ENCODE results near the gene TCL1B. TPM values are rescaled to one million over a fixed set of nuclear protein-coding genes. Genes with fewer than 3 reads are reported as not detected.

Gene TCL1B
- total and polyA plus RNA-seq, 3 donors from 2014 or later = 3.7 to 5.6 (median 5.1) TPM

GRCh38 chr14:95695051-95695450, 8.8 kb downstream of the TCL1B start:
- WGBS, 2 donors = 72 to 92% methylated on average over 4 of the region's 5 CpGs
- TF ChIP-seq CTCF (IDR thresholded peaks at IDR 0.05) = no peak

GRCh38 chr14:95695913-95696312, 9.7 kb downstream of the TCL1B start:
- Histone ChIP-seq H3K4me1 (no peaks in the 10 kb centered on the region), H3K27me3 (no peaks in the 10 kb centered on the region), H3K36me3 (ENCODE audit: low read depth, missing control alignments) (no peaks in the 10 kb centered on the region), H3K4me3 (no peak overlapping the region), H3K27ac (no peak overlapping the region), H3K9me3 (no peaks in the 10 kb centered on the region)
- intact Hi-C loops (cut with DNase I; ENCODE audit: low total_unique reads) = no loop called here
- no peak for DNase-seq
- TF ChIP-seq POLR2A (IDR thresholded peaks at IDR 0.05) = no peak
- no peak for TF ChIP-seq CTCF (IDR thresholded peaks at IDR 0.05)
- 80 to 89% methylated on average over 5 of the region's 5 CpGs for WGBS, 2 donors

More at GRCh38 chr14:95695051-95695450, 8.8 kb downstream of the TCL1B start:
- no peaks in the 10 kb centered on the region for H3K9me3 ChIP-seq
- no peaks in the 10 kb centered on the region for H3K36me3 ChIP-seq (ENCODE audit: low read depth, missing control alignments)
- DNase-seq = no peak
- no peaks in the 10 kb centered on the region for H3K4me1 ChIP-seq
- no peak overlapping the region for H3K4me3 ChIP-seq
- no peak overlapping the region for H3K27ac ChIP-seq
- H3K27me3 ChIP-seq = no peaks in the 10 kb centered on the region
- intact Hi-C loops (cut with DNase I; ENCODE audit: low total_unique reads) = no loop called here

- Histone ChIP-seq H3K9me3 (no peaks in the 10 kb centered on the region), H3K4me1 (no peaks in the 10 kb centered on the region), H3K36me3 (ENCODE audit: low read depth, missing control alignments) (no peaks in the 10 kb centered on the region), H3K27ac (no peak overlapping the region), H3K4me3 (no peak overlapping the region), H3K27me3 (no peaks in the 10 kb centered on the region)
- no peak for TF ChIP-seq CTCF (IDR thresholded peaks at IDR 0.05)
- WGBS, 2 donors = 76 to 78% methylated on average over 15 of the region's 15 CpGs
- intact Hi-C loops (cut with DNase I; ENCODE audit: low total_unique reads) = no loop called here
- DNase-seq = no peak
These were observed 10.5 kb downstream of the TCL1B start for GRCh38 chr14:95696741-95697140.

- no peak for TF ChIP-seq POLR2A (IDR thresholded peaks at IDR 0.05)
- no peak for TF ChIP-seq CTCF (IDR thresholded peaks at IDR 0.05)
- H3K27me3 ChIP-seq = no peaks in the 10 kb centered on the region
- 68 to 72% methylated on average over 7 of the region's 7 CpGs for WGBS, 2 donors
These were observed 11.5 kb downstream of the TCL1B start for GRCh38 chr14:95697764-95698163.

GRCh38 chr14:95698287-95698686, 12.1 kb downstream of the TCL1B start:
- no peaks in the 10 kb centered on the region for H3K9me3 ChIP-seq
- H3K36me3 ChIP-seq (ENCODE audit: low read depth, missing control alignments) = no peaks in the 10 kb centered on the region
- TF ChIP-seq CTCF (IDR thresholded peaks at IDR 0.05) = no peak
- no peak for TF ChIP-seq POLR2A (IDR thresholded peaks at IDR 0.05)
- no peak for DNase-seq
- no peaks in the 10 kb centered on the region for H3K4me1 ChIP-seq
- H3K4me3 ChIP-seq = no peak overlapping the region
- no peak overlapping the region for H3K27ac ChIP-seq
- no peaks in the 10 kb centered on the region for H3K27me3 ChIP-seq
- intact Hi-C loops (cut with DNase I; ENCODE audit: low total_unique reads) = no loop called here

More at GRCh38 chr14:95697764-95698163, 11.5 kb downstream of the TCL1B start:
- Histone ChIP-seq H3K36me3 (ENCODE audit: low read depth, missing control alignments) (no peaks in the 10 kb centered on the region), H3K9me3 (no peaks in the 10 kb centered on the region), H3K4me1 (no peaks in the 10 kb centered on the region), H3K4me3 (no peak overlapping the region), H3K27ac (no peak overlapping the region)
- no peak for DNase-seq
- intact Hi-C loops (cut with DNase I; ENCODE audit: low total_unique reads) = no loop called here
